Transverse colon (tissue), 3 donors: Measurements from ENCODE around the gene RPS6KA5.

ENCODE experiments used
- CTCF ChIP-seq, 5 experiments: fragments of 200-600 bp in 3 of 5; fragments of 450-650 bp in 2 of 5; sonication (generic) in 3 of 5; IDR thresholded peaks; 1 replicate in 2 of 5; 2 replicates in 3 of 5; pipeline ENCODE4 v1.5.1; 2016 to 2017; ENCODE audit warnings: antibody characterized with exemption in 5 of 5, inconsistent platforms in 3 of 5, mild to moderate bottlenecking in 2 of 5, moderate library complexity in 1 of 5
- POLR2A ChIP-seq: fragments of 450-650 bp; IDR thresholded peaks from one replicate; pipeline ENCODE4 v1.6.1; 2016; ENCODE audit warnings: antibody characterized with exemption, mild to moderate bottlenecking, moderate library complexity

DNA sequence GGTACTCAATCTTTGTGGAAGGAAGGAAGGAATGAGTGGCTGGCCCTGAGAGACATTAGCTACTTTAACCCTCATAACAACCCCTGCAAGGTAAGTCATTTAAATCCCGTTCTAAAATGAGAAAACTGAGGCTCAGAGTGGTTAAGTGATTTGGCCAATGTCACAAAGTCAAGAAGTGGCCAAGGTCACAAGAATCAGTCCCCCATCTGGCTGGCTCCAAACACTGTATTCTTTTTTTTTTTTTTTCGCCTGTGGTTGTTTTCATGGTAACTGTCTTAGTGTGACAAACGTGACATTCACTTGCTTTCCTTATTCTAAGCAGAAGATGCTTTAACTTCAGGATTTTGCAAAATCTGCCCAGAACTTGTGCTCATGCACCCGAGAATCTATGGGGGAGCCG lies 247.0 kb downstream of the RPS6KA5 start:
- TF ChIP-seq POLR2A: no peak
- TF ChIP-seq CTCF (IDR thresholded peaks at IDR 0.05): no peak
